Motor neuron (in vitro differentiated cells): ENCODE results near the gene ITGA3. TPM values are rescaled to one million over a fixed set of nuclear protein-coding genes. Genes with fewer than 3 reads are reported as not detected.

Source experiments
- ATAC-seq, 8 experiments: fragments of 200-7000 bp; cut with Tn5 transposase; replicated peaks in 6 of 8; 2 replicates each; pipeline ENCODE4 v1.8.0; 2021; ENCODE audit warnings: mild to moderate bottlenecking in 8 of 8, moderate library complexity in 8 of 8
- H3K27ac ChIP-seq, 2 donors: fragments of 250-450 bp; sonication (Bioruptor Pico); 2 replicates each; pipeline ENCODE4 v1.9.0; 2021; ENCODE audit warnings: antibody characterized with exemption in 2 of 2, mild to moderate bottlenecking in 2 of 2, moderate library complexity in 1 of 2
- H3K4me1 ChIP-seq, 2 donors: fragments of 250-450 bp; sonication (Bioruptor Pico); replicated peaks in 1 of 2; 2 replicates each; pipeline ENCODE4 v1.6.1; 2021; ENCODE audit warnings: antibody characterized with exemption in 2 of 2, mild to moderate bottlenecking in 2 of 2, moderate library complexity in 1 of 2
- H3K4me3 ChIP-seq, 5 donors: fragments of 250-450 bp; sonication (Bioruptor Pico); 2 replicates each; pipeline ENCODE4 v1.9.0; 2021; ENCODE audit warnings: antibody characterized with exemption in 5 of 5, mild to moderate bottlenecking in 5 of 5, moderate library complexity in 4 of 5
- WGBS, 10 experiments: fragments of 450-650 bp; shearing (Covaris generic); methylation state at CpG; one replicate each; pipeline ENCODE4 v1.0.0; 2022; 5-methylcytosine and 5-hydroxymethylcytosine counted together
- in situ Hi-C, 9 experiments: fragments of 400-800 bp; cut with MboI; loops; one replicate each; pipeline ENCODE4 v1.15.0; 2021; ENCODE audit warnings: low sequenced_read_pairs in 9 of 9, low pct_unique_long_range_greater_than_20kb in 2 of 9; ENCODE audit not compliant: unreplicated experiment in 9 of 9
- total RNA-seq, 8 experiments: library from RNA; unstranded; fragments of 300-600 nt; gene quantifications; 2 replicates each; pipeline versions ENCODE4 v1.2.3 to v1.2.4, GENCODE V29; 2022

Gene ITGA3
- total RNA-seq, 8 experiments from 2014 or later = 2.9 to 72.8 (median 9.1) TPM

GRCh38 chr17:50026046-50026675 lies 29.7 kb upstream of the ITGA3 start:
- 0 to 69% (median 52%) methylated on average over 1 to 8 of the region's 8 CpGs; no CpG with 5 or more reads in 3 of the 10 experiments for WGBS, 10 experiments
- Histone ChIP-seq H3K27ac (no peak overlapping the region), H3K4me1 (peaks cover 3 to 8% of the 10 kb centered on the region in 2 donors), H3K4me3 (no peak overlapping the region)
- no peak for ATAC-seq
- in situ Hi-C loops = loop anchor here in 3 of 9 experiments (5.0 to 10.0 kb wide), 2 partner anchors 59 to 66 kb away; no protein-coding TSS in a partner anchor

- in situ Hi-C loops = loop anchor here in 3 of 9 experiments (5.0 to 10.0 kb wide), 2 partner anchors 58 to 65 kb away; no protein-coding TSS in a partner anchor
- Histone ChIP-seq H3K4me3 (no peak overlapping the region), H3K4me1 (peaks cover 3 to 8% of the 10 kb centered on the region in 2 donors), H3K27ac (no peak overlapping the region)
- ATAC-seq = peak; percentile 67 to 92 (median 71)
- 0 to 7% (median 0%) methylated on average over 2 to 5 of the region's 6 CpGs; no CpG with 5 or more reads in 4 of the 10 experiments for WGBS, 10 experiments
Measured at GRCh38 chr17:50026837-50027171, 29.1 kb upstream of the ITGA3 start.

GRCh38 chr17:50027172-50027880 lies 28.6 kb upstream of the ITGA3 start:
- peak; percentile 63 to 93 (median 79) for ATAC-seq
- no peak overlapping the region for H3K27ac ChIP-seq
- in situ Hi-C loops = loop anchor here in 3 of 9 experiments (5.0 to 10.0 kb wide), 2 partner anchors 57 to 65 kb away; no protein-coding TSS in a partner anchor
- peaks cover 3 to 8% of the 10 kb centered on the region in 2 donors for H3K4me1 ChIP-seq
- H3K4me3 ChIP-seq = no peak overlapping the region
- WGBS, 10 experiments = 0 to 60% (median 25%) methylated on average over 1 to 14 of the region's 27 CpGs; no CpG with 5 or more reads in 3 of the 10 experiments

GRCh38 chr17:50027881-50028735 lies 27.8 kb upstream of the ITGA3 start:
- H3K4me3 ChIP-seq = no peak overlapping the region

GRCh38 chr17:50028736-50029120 lies 27.2 kb upstream of the ITGA3 start:
- ATAC-seq = no peak
- no peak overlapping the region for H3K27ac ChIP-seq
- 80 to 100% (median 85%) methylated on average over 1 to 2 of the region's 6 CpGs; no CpG with 5 or more reads in 6 of the 10 experiments for WGBS, 10 experiments
- in situ Hi-C loops = loop anchor here in 3 of 9 experiments (5.0 to 10.0 kb wide), 2 partner anchors 56 to 64 kb away; no protein-coding TSS in a partner anchor
- no peak overlapping the region for H3K4me3 ChIP-seq
- peaks cover 6 to 15% of the 10 kb centered on the region in 2 donors for H3K4me1 ChIP-seq

More at GRCh38 chr17:50027881-50028735, 27.8 kb upstream of the ITGA3 start:
- WGBS, 10 experiments = 12 to 83% methylated on average over 4 to 5 of the region's 20 CpGs; no CpG with 5 or more reads in 8 of the 10 experiments
- Histone ChIP-seq H3K27ac (no peak overlapping the region), H3K4me1 (peaks cover 3 to 12% of the 10 kb centered on the region in 2 donors)
- in situ Hi-C loops = loop anchor here in 3 of 9 experiments (5.0 to 10.0 kb wide), 2 partner anchors 57 to 64 kb away; no protein-coding TSS in a partner anchor
- ATAC-seq = peak in 4 of 8 experiments; percentile 7 to 42 (median 33)

- no peak overlapping the region for H3K27ac ChIP-seq
- in situ Hi-C loops = loop anchor here in 3 of 9 experiments (5.0 to 10.0 kb wide), 2 partner anchors 56 to 63 kb away; no protein-coding TSS in a partner anchor
- 71 to 100% (median 79%) methylated on average over 1 to 7 of the region's 7 CpGs; no CpG with 5 or more reads in 5 of the 10 experiments for WGBS, 10 experiments
- no peak overlapping the region for H3K4me3 ChIP-seq
- ATAC-seq = no peak
- peaks cover 6 to 15% of the 10 kb centered on the region in 2 donors for H3K4me1 ChIP-seq
Measured at GRCh38 chr17:50029185-50029584, 26.7 kb upstream of the ITGA3 start.

GRCh38 chr17:50033316-50033715 lies 22.6 kb upstream of the ITGA3 start:
- peak in 2 of 8 experiments; percentile 15 to 16 for ATAC-seq
- in situ Hi-C loops = no loop called here
- WGBS, 10 experiments = 6 to 90% (median 72%) methylated on average over 1 to 6 of the region's 6 CpGs
- Histone ChIP-seq H3K4me3 (no peak overlapping the region), H3K27ac (no peak overlapping the region), H3K4me1 (peaks cover 3 to 18% of the 10 kb centered on the region in 2 donors)

GRCh38 chr17:50034498-50035364 lies 21.2 kb upstream of the ITGA3 start:
- no peak overlapping the region for H3K27ac ChIP-seq
- no peak for ATAC-seq
- no peak overlapping the region for H3K4me3 ChIP-seq
- peaks cover 3 to 18% of the 10 kb centered on the region in 2 donors for H3K4me1 ChIP-seq
- WGBS, 10 experiments = 50 to 87% (median 82%) methylated on average over 2 to 9 of the region's 16 CpGs; no CpG with 5 or more reads in 4 of the 10 experiments
- in situ Hi-C loops = no loop called here

GRCh38 chr17:50035421-50035879 lies 20.5 kb upstream of the ITGA3 start:
- no peak for ATAC-seq

GRCh38 chr17:50035945-50036344 lies 20.0 kb upstream of the ITGA3 start:
- Histone ChIP-seq H3K4me1 (peaks cover 3 to 18% of the 10 kb centered on the region in 2 donors), H3K4me3 (no peak overlapping the region), H3K27ac (no peak overlapping the region)
- WGBS, 10 experiments = no CpG with 5 or more reads among the region's 1 CpG
- no peak for ATAC-seq
- in situ Hi-C loops = no loop called here

More at GRCh38 chr17:50035421-50035879, 20.5 kb upstream of the ITGA3 start:
- Histone ChIP-seq H3K4me3 (no peak overlapping the region), H3K4me1 (peaks cover 3 to 18% of the 10 kb centered on the region in 2 donors), H3K27ac (no peak overlapping the region)
- in situ Hi-C loops = no loop called here
- WGBS, 10 experiments = no CpG with 5 or more reads among the region's 5 CpGs

GRCh38 chr17:50036455-50037261 lies 19.3 kb upstream of the ITGA3 start:
- WGBS, 10 experiments = 20 to 80% (median 53%) methylated on average over 1 to 2 of the region's 11 CpGs; no CpG with 5 or more reads in 5 of the 10 experiments
- no peak for ATAC-seq
- H3K27ac ChIP-seq = no peak overlapping the region
- in situ Hi-C loops = no loop called here
- peaks cover 3 to 18% of the 10 kb centered on the region in 2 donors for H3K4me1 ChIP-seq
- no peak overlapping the region for H3K4me3 ChIP-seq
